GM21528 (cell line): Measurements from ENCODE around the gene MRPS33.
"Not testable (repeated sequence)": the region's sequence is repeated elsewhere in the genome, so short reads cannot be mapped to it uniquely, and the experiment has no call there.

Experiments used
- ATAC-seq: cut with Tn5 transposase; IDR thresholded peaks from one replicate; pipeline ENCODE4 v1.9.1; 2021; ENCODE audit warnings: mild to moderate bottlenecking, moderate library complexity; ENCODE audit not compliant: unreplicated experiment, low FRiP score

Gene MRPS33

DNA sequence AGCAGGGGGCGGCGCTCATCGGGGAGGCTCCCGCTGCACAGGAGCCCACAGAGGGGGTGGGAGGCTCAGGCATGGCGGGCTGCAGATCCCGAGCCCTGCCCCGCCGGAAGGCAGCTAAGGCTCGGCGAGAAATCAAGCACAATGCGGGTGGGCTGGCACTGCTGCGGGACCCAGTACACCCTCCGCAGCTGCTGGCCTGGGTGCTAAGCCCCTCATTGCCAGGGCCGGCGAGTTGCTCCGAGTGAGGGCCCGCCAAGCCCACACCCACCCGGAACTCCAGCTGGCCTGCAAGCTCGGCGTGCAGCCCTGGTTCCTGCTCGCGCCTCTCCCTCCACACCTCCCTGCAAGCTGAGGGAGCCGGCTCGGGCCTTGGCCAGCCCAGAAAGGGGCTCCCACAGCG lies 57.8 kb downstream of the MRPS33 start:
- not testable (repeated sequence) for ATAC-seq
